C4-2B (cell line): ENCODE results near the gene ZNF609.

Experiments used
- ZFX ChIP-seq: fragments of 450-650 bp; IDR thresholded peaks from 2 replicates; pipeline ENCODE4 v1.6.1; 2017
- TF ChIP-seq, protein P1 (sequence below): fragments of 450-650 bp; conservative IDR thresholded peaks from 2 replicates; pipeline ENCODE4 v1.5.1; 2017; ENCODE audit warnings: mild to moderate bottlenecking

DNA sequence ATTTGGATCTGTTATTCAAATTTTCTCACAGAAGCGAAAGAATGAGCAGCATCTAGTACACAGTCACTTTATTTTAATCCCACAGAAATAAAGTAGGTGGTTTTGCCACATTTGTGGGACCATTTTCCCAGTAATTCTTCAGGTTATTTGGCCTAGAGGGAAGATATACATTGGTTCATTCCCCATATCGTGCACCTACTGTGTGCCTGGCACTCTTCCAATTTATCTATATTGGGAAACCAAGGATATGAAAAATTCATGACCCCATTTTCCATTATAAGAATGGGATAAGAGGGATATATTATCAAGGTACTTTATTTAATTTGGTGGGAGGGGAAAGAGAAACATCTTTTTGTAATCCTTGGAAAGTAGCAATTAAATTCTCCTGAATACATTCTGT is 37.7 kb upstream of the ZNF609 start:
- TF ChIP-seq, protein P1, sequence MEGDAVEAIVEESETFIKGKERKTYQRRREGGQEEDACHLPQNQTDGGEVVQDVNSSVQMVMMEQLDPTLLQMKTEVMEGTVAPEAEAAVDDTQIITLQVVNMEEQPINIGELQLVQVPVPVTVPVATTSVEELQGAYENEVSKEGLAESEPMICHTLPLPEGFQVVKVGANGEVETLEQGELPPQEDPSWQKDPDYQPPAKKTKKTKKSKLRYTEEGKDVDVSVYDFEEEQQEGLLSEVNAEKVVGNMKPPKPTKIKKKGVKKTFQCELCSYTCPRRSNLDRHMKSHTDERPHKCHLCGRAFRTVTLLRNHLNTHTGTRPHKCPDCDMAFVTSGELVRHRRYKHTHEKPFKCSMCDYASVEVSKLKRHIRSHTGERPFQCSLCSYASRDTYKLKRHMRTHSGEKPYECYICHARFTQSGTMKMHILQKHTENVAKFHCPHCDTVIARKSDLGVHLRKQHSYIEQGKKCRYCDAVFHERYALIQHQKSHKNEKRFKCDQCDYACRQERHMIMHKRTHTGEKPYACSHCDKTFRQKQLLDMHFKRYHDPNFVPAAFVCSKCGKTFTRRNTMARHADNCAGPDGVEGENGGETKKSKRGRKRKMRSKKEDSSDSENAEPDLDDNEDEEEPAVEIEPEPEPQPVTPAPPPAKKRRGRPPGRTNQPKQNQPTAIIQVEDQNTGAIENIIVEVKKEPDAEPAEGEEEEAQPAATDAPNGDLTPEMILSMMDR, result no peak
- TF ChIP-seq ZFX, result no peak
